Activated CD4-positive, alpha-beta T cell treated with anti-CD3 and anti-CD28 coated beads, Interleukin-2, Interleukin-6, amounts not matched to agents 100 ng/mL and 50 ng/mL, durations not matched to agents 16 hours and 8 hours (primary cell): ENCODE measurements around the gene RFPL1.
A peak's percentile ranks its signal among the peaks of the same experiment; 100 is the strongest.
"Not testable (repeated sequence)": the region's sequence is repeated elsewhere in the genome, so short reads cannot be mapped to it uniquely, and the experiment has no call there.

Source experiments
- DNase-seq: peaks from one replicate; pipeline ENCODE4 v3.0.0-alpha.2; 2020

The RFPL1 gene

GRCh38 chr22:29438283-29438682 lies at the start of gene RFPL1:
Gene RFPL1 (plus strand): TSS chr22:29438583.
- not testable (repeated sequence) for DNase-seq

- no peak for DNase-seq
Measured at GRCh38 chr22:29388759-29389090, 49.7 kb upstream of the RFPL1 start.

- no peak for DNase-seq
Measured at GRCh38 chr22:29390270-29390669, 48.1 kb upstream of the RFPL1 start.

- DNase-seq: no peak
Measured at GRCh38 chr22:29391546-29391945, 46.8 kb upstream of the RFPL1 start.

- DNase-seq: no peak
Measured at GRCh38 chr22:29393019-29393608, 45.3 kb upstream of the RFPL1 start.

GRCh38 chr22:29394931-29395581 lies 43.3 kb upstream of the RFPL1 start:
- peak; percentile 68 for DNase-seq

GRCh38 chr22:29396126-29396525 lies 42.3 kb upstream of the RFPL1 start:
- no peak for DNase-seq

- DNase-seq: no peak
Measured at GRCh38 chr22:29397791-29398190, 40.6 kb upstream of the RFPL1 start.

- DNase-seq: no peak
Measured at GRCh38 chr22:29400576-29400975, 37.8 kb upstream of the RFPL1 start.

- DNase-seq: not testable (repeated sequence)
Measured at GRCh38 chr22:29401538-29401937, 36.8 kb upstream of the RFPL1 start.

- DNase-seq: no peak
Measured at GRCh38 chr22:29408940-29409339, 29.4 kb upstream of the RFPL1 start.

- DNase-seq: not testable (repeated sequence)
Measured at GRCh38 chr22:29411569-29412211, 26.7 kb upstream of the RFPL1 start.

- peak; percentile 37 for DNase-seq
Measured at GRCh38 chr22:29412772-29413171, 25.6 kb upstream of the RFPL1 start.

GRCh38 chr22:29414951-29415591 lies 23.3 kb upstream of the RFPL1 start:
- peak; percentile 85 for DNase-seq

GRCh38 chr22:29418704-29419103 lies 19.7 kb upstream of the RFPL1 start:
- not testable (repeated sequence) for DNase-seq

GRCh38 chr22:29426476-29426875 lies 11.9 kb upstream of the RFPL1 start:
- no peak for DNase-seq

GRCh38 chr22:29427176-29427760 lies 11.1 kb upstream of the RFPL1 start:
- no peak for DNase-seq

- DNase-seq: no peak
Measured at GRCh38 chr22:29431986-29432385, 6.4 kb upstream of the RFPL1 start.

- DNase-seq: no peak
Measured at GRCh38 chr22:29433856-29434255, 4.5 kb upstream of the RFPL1 start.

GRCh38 chr22:29434288-29434687 lies 4.1 kb upstream of the RFPL1 start:
- no peak for DNase-seq

- no peak for DNase-seq
Measured at GRCh38 chr22:29435236-29436136, 2.9 kb upstream of the RFPL1 start.

- no peak for DNase-seq
Measured at GRCh38 chr22:29442976-29443375, 4.6 kb downstream of the RFPL1 start.

- DNase-seq: no peak
Measured at GRCh38 chr22:29443452-29443851, 5.1 kb downstream of the RFPL1 start.
